ENCODE measurements around the gene RRP15.
"Not testable (repeated sequence)": the region's sequence is repeated elsewhere in the genome, so short reads cannot be mapped to it uniquely, and the experiment has no call there.

The RRP15 gene

DNA sequence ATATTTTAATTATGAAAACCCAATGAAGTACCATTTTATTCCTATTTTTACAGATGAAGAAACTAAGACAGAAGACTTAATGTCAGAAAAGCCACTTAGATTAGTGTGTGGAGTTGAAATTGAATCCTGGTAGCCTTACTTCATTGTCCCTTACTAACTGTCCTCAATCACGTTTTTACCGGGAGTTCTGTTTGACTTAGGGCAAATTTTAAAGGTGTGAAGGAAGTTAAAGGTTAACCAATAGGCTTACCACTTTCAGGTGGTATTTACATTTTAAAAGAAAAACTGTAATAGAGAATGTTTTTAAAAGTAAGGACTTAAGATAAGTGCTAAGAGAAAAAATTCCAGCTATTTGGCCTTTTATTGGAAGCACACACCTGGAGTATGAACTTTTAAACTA is 12.4 kb downstream of the RRP15 start:
- no peak for DNase-seq (ENCODE audit: low read depth)

DNA sequence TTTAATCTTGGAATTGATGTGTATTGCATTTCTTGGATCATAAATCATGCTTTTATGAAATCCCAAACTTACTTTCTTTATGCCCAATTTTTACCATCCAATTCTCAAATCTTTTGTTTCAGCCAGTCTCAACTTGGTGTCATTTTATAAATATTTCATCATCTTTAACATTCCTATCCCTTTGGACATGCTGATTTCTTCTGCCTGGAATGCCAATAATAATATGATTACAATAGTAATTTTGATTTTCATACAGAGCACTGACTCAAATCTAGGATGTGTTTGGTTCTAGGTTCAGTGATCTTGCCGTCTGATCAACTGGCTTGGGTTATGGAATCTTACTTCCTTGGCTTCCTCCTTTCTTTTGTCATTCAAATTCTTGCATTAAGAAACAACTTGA is 12.8 kb downstream of the RRP15 start:
- DNase-seq (ENCODE audit: low read depth), result no peak

DNA sequence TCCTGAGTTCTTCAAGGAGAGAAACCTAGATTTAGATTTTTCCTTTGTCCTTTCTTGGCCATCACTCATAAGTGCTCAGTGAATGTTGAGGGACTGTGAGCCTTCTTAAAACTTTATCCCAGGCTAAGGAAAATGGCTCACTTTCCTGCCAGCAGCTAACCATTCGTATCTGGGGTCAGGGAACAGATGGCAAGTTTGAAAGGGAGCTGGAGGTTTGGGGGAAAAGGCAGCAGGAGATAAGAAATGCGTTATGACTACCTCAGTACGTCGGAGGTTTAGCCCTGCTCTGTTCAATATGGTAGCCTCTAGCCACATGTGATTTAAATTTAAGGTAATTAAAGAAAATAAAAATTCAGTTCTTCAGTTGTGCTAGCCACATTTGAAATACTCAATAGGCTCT is 13.3 kb downstream of the RRP15 start:
- DNase-seq (ENCODE audit: low read depth), result no peak

DNA sequence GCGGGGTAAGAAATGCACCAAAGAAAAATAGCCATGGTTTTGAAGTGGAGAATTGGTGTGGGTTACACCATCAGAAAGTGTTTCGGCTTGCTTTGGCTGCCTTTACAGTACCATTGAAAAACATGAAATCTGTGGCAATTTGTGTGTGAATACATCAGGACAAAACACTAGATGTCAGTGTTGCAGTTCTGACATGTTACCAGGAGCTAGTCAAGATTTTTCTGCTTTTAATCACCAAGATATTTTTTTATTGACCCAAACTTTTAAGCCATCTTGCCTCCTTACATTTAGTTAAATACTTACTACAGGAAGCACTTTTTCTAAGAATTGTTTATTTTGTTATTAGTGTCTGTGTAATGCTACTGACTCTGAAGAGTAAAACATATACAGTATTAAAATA is 14.3 kb downstream of the RRP15 start:
- no peak for DNase-seq (ENCODE audit: low read depth)

DNA sequence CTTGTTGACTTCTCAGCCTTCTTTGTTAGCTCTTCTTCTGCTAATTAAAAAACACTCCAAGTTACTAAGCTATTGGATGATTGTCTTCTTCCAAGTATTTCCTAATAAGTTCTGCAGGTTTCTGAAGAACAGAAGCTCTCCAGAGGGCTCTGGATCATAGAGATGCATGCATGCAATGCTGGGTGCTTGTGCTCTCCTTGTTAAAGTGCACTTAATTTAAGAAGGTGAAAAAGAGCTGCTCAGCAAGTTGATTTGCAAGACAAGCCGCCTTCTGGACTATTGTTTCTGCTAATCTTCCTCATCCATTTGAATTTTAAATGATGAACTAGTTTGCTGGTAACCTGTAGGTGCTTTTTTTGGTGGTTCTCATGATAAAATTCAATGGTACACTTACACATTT is 16.1 kb downstream of the RRP15 start:
- DNase-seq (ENCODE audit: low read depth), result no peak

DNA sequence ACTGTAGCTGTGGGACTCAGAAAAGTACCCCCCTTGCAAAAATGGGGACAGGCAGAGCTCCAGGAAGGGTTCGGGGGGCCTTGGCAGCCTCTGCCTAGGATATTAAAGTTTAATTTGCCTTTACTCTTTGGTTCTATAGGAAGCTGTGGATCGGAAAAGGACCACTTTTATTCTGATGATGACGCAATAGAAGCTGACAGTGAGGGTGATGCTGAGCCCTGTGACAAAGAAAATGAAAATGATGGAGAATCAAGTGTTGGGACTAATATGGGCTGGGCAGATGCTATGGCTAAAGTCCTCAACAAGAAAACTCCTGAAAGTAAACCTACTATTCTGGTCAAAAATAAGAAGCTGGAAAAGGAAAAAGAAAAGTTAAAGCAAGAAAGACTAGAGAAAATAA is 17.1 kb downstream of the RRP15 start:
- DNase-seq (ENCODE audit: low read depth), result no peak

DNA sequence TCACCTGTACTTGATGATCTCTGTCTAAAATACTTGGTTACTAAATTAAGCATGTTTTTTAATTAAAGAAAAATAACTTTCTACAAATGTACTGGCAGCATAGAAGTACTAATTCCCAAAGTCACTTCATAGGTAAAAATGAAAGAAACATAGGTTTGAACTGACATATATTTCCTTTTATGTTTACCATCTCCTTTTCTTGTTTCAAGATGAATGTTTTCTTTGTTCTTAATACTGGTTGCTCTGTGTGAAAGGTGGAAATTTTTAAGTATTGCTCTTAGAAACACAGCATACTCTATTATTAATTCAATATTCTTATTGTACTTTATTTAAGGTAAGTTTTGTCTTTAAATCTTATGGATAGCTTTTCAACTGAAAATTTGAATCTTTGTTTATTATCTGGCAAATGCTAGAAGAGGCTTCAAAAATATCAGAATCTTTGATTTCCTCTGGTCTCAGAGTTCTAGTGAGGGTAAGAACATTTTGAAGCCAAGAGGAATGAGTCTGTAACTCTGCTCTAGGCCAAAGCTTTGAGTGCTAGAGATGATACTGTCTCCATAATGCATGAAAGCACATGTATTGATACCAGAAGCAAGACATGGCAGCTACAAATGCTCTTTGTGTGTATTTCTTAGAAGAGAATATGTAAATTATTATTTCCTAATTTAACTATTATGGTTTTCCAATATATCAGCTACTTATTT is 18.2 kb downstream of the RRP15 start:
- no peak for DNase-seq (ENCODE audit: low read depth)

DNA sequence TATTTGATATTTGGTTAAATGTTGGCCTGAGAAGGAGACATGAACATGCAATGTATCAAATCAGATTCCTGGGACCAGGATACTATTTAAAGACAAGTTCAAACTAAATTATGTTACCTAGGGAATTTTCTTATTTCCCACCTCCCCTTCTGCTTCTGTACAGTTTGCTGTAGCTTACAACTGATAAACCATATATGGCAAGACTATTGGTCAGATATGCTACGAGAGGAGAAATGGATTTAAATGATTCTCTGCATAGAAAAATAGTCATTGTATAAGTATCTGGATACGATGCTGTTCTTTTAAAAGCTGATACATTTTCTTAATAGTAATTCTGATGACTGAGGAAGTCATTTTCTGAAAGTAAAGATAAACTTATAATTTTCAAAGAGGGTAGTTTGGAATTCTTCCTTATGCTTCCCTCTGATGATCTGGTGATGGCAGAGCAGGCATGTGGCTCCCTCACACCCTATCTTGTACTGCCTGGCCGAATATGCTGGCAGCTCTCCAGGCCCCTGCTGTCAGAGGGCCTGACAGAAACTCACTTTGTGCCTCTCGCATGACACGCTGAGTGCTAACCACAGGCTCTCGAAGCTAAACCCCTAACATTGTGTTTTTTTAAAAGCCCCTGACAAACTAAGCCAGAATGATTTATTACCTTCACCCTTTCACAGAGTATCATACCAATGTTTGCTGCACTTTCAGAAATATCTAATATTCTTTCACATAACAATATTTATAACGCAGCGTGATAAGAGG is 19.4 kb downstream of the RRP15 start:
- DNase-seq (ENCODE audit: low read depth), result no peak

DNA sequence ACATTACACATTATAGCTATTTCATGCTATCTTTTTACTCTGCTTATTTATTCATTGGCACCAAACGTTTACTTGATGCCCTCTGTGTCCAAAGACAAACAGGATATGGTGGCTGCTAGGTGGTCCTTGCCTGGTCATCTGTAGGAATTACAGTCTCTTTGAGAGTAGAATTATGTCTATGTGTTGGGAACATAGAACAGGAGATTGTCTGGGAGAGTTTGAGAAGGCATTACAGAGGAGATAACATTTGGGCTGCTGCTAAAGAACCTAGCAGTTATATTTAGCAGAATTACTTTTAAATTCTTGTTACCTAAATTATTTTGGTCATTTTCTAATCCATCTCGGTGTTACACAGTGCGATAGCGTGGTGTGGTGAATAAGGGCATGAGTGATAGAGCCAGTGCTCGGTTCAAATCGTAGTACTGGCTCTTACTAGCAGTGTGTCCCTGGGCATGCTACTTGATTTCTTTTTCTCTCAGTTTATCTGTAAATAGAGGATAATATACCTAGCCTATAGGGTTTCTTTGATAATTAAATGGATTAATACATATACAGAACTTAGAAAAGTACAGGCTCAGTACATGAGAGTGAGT is 20.5 kb downstream of the RRP15 start:
- no peak for DNase-seq (ENCODE audit: low read depth)

DNA sequence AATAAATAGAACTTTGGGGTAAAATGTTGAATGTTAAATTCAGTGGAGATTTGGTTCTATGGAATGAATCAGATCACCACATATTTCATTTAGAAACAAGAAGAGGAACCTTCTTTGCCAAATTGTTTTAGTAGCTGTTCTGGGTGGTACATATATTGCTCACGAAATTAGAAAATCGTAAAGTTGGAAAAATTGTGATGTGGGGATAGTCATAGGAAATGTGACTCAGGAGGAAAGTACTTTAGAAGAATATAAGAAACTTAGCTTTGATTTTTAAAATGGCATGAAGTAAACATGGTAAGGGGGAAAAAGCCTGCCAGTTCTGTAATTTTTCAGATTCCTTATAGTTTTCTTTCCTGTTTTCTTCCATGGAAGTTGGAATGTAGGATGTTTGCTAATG is 27.4 kb downstream of the RRP15 start:
- no peak for DNase-seq (ENCODE audit: low read depth)

DNA sequence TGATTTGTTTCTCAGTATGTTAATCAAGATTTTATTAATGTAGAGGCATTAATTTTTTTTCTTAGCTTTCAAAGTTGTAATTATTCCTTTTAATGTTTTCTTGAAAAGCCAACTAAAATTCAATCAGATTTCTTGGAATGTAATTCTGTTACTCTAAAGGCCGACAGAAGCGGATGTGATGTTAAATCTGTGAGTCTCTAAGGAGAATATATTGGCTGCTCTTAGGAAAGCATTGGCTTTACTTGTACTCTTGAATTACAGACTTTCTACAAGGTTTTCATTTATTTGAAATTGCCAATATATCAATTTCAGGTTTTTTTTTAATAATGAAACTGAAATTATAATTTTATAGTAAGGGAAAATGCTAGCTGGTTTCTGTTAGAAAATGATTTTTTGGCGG is 29.2 kb downstream of the RRP15 start:
- DNase-seq (ENCODE audit: low read depth), result no peak

DNA sequence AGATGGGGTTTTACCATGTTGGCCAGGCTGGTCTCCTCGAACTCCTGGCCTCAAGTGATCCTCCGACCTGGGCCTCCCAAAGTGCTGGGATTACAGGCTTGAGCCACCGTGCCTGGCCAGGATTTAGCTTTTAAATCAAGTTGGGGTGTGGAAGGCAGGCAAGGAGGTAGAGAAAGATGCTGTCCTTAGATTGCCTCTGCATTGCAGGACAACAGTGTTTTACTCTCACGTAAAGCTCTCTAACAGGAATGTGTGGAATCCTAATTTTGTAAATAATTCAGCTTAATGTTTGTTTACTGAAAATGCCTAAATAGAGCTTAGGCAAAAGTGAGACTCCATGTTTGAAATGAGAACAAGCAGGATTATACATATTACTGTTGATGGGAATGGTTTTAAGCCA is 30.5 kb downstream of the RRP15 start:
- DNase-seq (ENCODE audit: low read depth), result no peak

DNA sequence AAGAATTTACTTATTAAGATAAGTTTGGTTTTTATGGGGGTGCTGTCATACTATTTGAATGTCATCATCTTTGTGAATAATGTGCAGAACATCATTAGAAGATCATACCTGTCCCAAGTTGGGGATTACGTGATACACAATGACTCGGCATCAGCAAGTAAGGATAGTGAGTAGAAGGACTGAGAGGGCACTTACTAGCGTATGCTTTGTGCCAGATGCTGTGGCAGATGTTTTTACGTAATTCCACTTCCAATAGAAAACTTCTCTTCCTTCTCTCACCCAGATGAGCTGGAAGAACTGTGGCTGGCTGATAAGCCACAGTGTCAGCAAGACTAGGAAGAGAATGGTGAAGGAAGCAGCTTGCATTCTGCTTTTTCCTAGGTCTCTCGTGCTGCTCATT is 32.0 kb downstream of the RRP15 start:
- no peak for DNase-seq (ENCODE audit: low read depth)

DNA sequence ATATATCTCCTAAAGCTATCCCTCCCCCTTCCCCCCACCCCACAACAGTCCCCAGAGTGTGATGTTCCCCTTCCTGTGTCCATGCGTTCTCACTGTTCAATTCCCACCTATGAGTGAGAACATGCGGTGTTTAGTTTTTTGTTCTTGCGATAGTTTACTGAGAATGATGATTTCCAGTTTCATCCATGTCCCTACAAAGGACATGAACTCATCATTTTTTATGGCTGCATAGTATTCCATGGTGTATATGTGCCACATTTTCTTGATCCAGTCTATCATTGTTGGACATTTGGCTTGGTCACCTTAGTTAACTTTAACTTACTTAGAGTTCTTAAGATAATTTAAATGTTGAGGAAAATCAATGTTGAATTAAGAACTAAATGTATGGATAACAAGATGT is 35.1 kb downstream of the RRP15 start:
- not testable (repeated sequence) for DNase-seq (ENCODE audit: low read depth)

DNA sequence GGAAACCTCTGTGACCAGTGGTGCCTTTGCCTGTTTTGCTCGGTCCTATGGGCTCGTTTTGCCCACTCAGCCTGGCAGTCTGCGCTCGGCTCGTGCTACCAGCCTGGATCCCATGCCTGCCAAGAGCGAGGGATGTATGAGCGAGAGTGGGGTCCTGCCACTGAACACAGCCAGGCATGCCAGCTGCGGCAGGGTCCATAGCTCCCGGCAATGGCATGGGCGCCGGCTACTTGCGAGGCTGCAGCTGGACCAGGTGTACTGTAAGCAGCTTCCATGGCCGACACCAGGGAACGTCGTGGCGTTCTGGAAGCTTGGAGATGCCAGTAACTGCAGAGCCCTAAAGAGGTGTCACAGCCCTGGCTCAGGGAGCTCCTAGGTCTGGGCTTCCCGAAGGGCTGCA is 37.7 kb downstream of the RRP15 start:
- DNase-seq (ENCODE audit: low read depth), result no peak

DNA sequence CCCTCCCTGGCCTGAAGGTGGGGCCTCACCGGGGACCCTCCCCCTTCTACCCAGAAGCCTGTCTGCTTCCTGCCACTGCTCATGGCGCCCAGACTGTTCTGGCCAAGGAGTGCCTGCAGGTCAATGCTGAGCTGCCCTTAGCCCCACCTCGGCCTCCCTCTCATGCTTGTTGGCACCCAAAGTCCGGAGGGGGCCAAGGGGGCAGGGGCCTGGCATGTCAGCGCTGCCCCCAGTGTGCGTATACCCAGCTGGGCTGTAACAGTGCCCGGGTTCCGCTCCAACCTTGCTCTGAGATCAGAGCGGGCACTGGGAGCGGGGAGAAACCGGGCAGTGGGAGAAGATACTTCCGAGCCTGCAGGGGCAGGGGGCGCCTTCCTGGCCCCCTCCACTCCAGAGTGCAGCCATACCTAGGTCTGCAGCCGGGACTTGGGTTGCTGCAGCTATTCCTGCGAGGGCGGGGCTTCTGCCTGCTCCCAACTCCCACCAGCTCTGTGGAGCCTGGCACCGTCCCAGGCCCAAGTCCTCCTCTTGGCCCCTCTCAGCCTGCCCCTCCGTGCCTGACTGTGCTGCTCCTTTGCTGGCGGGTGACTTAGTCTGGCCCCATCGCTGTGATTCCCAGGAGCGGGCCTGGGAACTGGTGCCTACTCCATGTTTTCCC is 38.6 kb downstream of the RRP15 start:
- DNase-seq (ENCODE audit: low read depth), result no peak

DNA sequence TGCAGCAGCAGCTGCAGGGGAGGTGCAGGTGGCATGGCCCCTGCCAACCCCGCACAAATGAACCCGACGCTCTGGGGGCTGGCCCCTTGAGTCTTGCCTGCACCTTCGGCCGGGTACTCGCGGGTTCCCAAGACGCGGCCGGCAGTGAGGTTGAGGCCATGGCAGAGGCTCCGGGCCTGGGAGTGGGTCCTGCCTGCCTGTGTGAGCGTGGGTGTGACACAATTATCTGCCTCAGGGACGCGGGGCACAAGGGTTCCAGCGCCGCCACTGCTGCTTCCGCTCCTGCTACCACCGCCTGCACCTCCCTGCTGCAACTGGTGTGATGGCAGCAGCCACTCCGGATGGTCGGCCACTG is 39.1 kb downstream of the RRP15 start:
- DNase-seq (ENCODE audit: low read depth), result no peak

DNA sequence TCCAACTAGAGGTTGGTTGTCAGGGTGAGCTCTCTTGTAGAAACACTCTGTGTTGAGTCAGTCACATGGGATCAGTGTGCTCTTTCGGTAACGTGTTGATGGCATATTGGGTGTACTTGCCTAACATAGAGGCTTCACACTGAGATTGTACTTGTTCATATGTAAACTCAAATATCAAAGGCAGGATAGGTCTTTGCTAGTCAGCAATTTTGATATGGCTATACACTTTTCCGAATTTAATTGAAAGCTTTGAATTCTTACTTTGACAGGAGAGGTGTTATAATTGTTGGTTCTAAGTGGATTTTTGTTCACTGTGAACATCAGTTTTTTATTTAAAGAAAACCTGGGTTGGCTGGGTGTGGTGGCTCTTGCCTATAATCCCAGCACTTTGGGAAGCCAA is 43.7 kb downstream of the RRP15 start:
- DNase-seq (ENCODE audit: low read depth), result no peak

DNA sequence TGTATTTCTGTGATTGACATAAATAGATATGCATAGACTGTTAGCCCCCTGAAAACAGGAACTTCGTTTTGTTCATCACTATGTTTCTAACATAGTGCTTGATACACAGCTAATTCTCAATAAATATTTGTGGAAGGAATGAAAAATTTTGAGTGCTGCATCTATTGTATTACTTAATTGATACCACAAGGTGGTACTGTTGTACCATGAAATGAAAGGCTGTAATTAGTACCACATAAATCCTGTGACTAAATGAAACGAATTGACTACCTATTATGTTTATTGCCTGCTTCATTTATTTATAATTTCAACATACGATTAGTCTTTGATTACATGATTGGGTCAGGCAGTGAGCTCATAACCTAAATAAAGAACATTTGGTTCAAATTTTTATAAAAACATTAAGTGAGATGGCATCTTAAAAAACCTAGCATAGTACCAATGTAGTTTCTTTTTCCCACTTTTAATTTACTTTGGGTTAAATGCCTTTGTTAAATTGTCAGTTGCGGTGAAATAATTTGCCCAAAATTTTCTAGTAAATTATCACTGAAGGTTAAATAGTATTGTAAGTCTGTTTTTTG is 45.0 kb downstream of the RRP15 start:
- DNase-seq (ENCODE audit: low read depth), result no peak

DNA sequence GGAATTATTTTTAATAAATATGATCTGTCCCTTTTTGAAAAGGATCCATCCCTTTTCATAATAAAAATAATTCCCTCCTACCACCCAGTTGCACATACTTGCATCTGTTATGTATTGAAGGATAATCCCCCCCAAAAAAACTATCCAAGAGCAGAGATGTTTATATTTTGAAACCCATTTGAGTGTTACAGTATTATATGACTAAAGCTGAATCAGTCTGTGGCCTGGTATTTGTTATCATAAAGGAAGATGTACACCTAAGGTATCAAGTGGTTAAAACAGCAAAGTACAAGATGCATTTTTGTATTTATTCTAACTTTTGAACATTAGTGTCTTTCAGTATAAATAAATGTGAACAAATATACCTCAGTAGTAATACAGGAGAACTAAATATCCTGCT is 47.3 kb downstream of the RRP15 start:
- no peak for DNase-seq (ENCODE audit: low read depth)

DNA sequence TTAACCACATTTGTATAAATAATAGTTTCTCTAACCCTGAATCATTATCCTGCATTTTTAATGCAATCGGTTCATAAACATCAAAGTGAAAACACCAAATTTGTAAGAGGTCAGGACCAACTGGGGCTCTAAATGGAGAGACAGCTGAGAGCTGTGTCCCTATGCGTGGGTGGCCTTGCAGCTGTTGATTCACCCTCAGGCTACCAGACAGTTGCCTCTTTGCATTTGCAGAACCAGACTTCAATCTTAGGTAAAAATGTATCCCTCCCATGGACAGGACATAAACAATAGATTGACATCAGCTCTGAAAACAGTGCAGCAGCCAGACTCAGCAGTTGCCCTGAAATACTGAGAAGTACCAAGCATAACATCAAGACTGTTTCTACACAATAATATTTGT is 51.2 kb downstream of the RRP15 start:
- no peak for DNase-seq (ENCODE audit: low read depth)

DNA sequence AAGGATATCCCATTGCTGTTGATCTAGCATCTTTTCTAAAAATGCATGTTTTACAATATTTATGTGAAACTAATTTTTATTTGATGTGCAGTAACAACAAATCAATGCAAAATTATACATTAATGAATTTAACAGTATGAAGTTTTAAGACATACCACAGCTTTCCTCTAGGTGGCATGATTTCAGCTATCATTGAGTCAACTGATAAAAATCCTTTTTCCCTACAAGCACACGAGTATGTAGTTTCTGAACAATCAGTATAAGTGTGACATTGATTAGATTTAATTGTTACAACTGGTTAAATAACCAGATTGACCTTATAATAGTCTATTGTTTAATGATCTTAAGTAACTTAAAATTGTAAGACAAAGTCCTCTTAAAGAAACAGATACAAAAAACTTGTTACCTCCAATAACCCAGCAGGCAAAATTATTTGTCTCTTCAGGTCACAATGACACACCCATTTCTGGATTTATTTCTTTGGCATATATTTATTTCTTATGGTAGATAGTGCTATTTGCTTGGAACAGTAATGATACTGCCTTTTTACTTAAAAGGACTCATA is 54.3 kb downstream of the RRP15 start:
- no peak for DNase-seq (ENCODE audit: low read depth)

All from GM04504 (cell line).